GM12878 (cell line): ENCODE measurements around the gene CYP26C1. TPM values are rescaled to one million over a fixed set of nuclear protein-coding genes. Genes with fewer than 3 reads are reported as not detected.

Experiments used
- ATAC-seq: fragments of 200-7000 bp; cut with Tn5 transposase; 3 replicates; pipeline ENCODE4 v1.9.1; 2020; ENCODE audit warnings: mild to moderate bottlenecking, moderate library complexity
- BruUV-seq: library from RNA; stranded (reverse); fragments of 400-500 nt; replicated peaks from 2 replicates; lab custom pipeline; 2021; lab: Mats Ljungman, UMichigan
- CTCF ChIA-PET: fragments of 300-600 bp; sonication (Branson Sonifier 250); formaldehyde crosslinking; extraction: SDS; loops from one replicate; lab custom pipeline; 2021; ENCODE audit warnings: inconsistent platforms; lab: Yijun Ruan, JAX
- POLR2A ChIA-PET: fragments of 350-600 bp; formaldehyde crosslinking; extraction: SDS; loops from one replicate; lab custom pipeline; 2021; ENCODE audit warnings: inconsistent platforms; lab: Charles Lee
- RAD21 ChIA-PET: fragments of 300-600 bp; sonication (Branson Sonifier 250); formaldehyde crosslinking; loops from one replicate; lab custom pipeline; 2023; ENCODE audit warnings: antibody characterized with exemption; ENCODE audit not compliant: unreplicated experiment; lab: Charles Lee
- SMC1A ChIA-PET: fragments of 300-600 bp; sonication (Branson Sonifier 250); formaldehyde crosslinking; loops from one replicate; lab custom pipeline; 2023; ENCODE audit not compliant: unreplicated experiment, uncharacterized antibody; lab: Charles Lee
- DNase-seq: peaks from one replicate; pipeline ENCODE4 v3.0.0-alpha.2; 2011; ENCODE audit warnings: low read depth, low spot score
- FAIRE-seq: peaks from 3 replicates; lab custom pipeline; 2011; peaks lifted over from hg19 to GRCh38; lab: Jason Lieb, UNC
- H2AFZ ChIP-seq: 2 replicates; pipeline ENCODE4 v1.6.0; 2011; ENCODE audit warnings: low read depth, low read length, control low read depth; ENCODE audit not compliant: control insufficient read depth
- H3K27ac ChIP-seq: 2 replicates; pipeline ENCODE4 v1.5.1; 2011; ENCODE audit warnings: control low read depth; ENCODE audit not compliant: control insufficient read depth, insufficient read depth
- H3K27me3 ChIP-seq, 2 experiments: replicated peaks in 1 of 2; 2 replicates each; pipeline versions ENCODE4 v1.6.0 to v1.6.1; 2011; ENCODE audit warnings: low read length in 1 of 2; ENCODE audit not compliant: control insufficient read depth in 2 of 2, insufficient read depth in 2 of 2
- H3K36me3 ChIP-seq, 2 experiments: 2 replicates each; pipeline ENCODE4 v1.5.1; 2011; ENCODE audit warnings: low read length in 1 of 2; ENCODE audit not compliant: control insufficient read depth in 2 of 2, insufficient read depth in 2 of 2
- H3K4me1 ChIP-seq: 2 replicates; pipeline ENCODE4 v1.6.1; 2011; ENCODE audit warnings: mild to moderate bottlenecking, low read length, moderate library complexity, mixed read lengths; ENCODE audit not compliant: control insufficient read depth, insufficient read depth
- H3K4me2 ChIP-seq: 2 replicates; pipeline ENCODE4 v1.6.0; 2011; ENCODE audit warnings: control low read depth; ENCODE audit not compliant: control insufficient read depth, insufficient read depth
- H3K4me3 ChIP-seq: fragments of 200-600 bp; sonication (generic); 2 replicates; pipeline ENCODE4 v1.5.1; 2016
- H3K79me2 ChIP-seq: 2 replicates; pipeline ENCODE4 v1.6.0; 2011; ENCODE audit warnings: low read length; ENCODE audit not compliant: control insufficient read depth, insufficient read depth
- H3K9ac ChIP-seq: 2 replicates; pipeline ENCODE4 v1.8.0; 2011; ENCODE audit warnings: low read length, control low read depth, mixed read lengths; ENCODE audit not compliant: control insufficient read depth, insufficient read depth
- H3K9me3 ChIP-seq: replicated peaks from 3 replicates; pipeline ENCODE4 v1.5.1; 2011; ENCODE audit warnings: mild to moderate bottlenecking, low read length; ENCODE audit not compliant: control insufficient read depth, insufficient read depth
- H4K20me1 ChIP-seq: 2 replicates; pipeline ENCODE4 v1.6.0; 2011; ENCODE audit not compliant: control insufficient read depth, insufficient read depth
- BCLAF1 ChIP-seq: fragments of 450-650 bp; IDR thresholded peaks from 2 replicates; pipeline ENCODE4 v1.6.1; 2017; ENCODE audit warnings: antibody characterized with exemption, mild to moderate bottlenecking, moderate library complexity
- CBX5 ChIP-seq: sonication (generic); IDR thresholded peaks from 2 replicates; pipeline ENCODE4 v1.6.1; 2016; ENCODE audit warnings: low read depth, moderate library complexity, mild to moderate bottlenecking, inconsistent platforms
- DPF2 ChIP-seq: fragments of 450-650 bp; IDR thresholded peaks from 2 replicates; pipeline ENCODE4 v1.6.1; 2017; ENCODE audit warnings: mild to moderate bottlenecking
- HDGF ChIP-seq: fragments of 450-650 bp; IDR thresholded peaks from 2 replicates; pipeline ENCODE4 v1.6.1; 2016; ENCODE audit warnings: antibody characterized with exemption
- IKZF2 ChIP-seq, 2 experiments: fragments of 450-650 bp; IDR thresholded peaks; 2 replicates each; pipeline ENCODE4 v1.6.1; 2017; ENCODE audit warnings: mild to moderate bottlenecking in 2 of 2, moderate library complexity in 2 of 2
- MXI1 ChIP-seq: fragments of 150-350 bp; IDR thresholded peaks from 2 replicates; pipeline ENCODE4 v1.6.1; 2011; ENCODE audit warnings: low read depth, mild to moderate bottlenecking, inconsistent platforms, low read length, improper control_type of control experiment
- NR2C2 ChIP-seq: IDR thresholded peaks from 2 replicates; pipeline ENCODE4 v1.6.1; 2011; ENCODE audit warnings: borderline replicate concordance, low read depth; ENCODE audit not compliant: control insufficient read depth, insufficient read length
- RFX5 ChIP-seq: IDR thresholded peaks from 2 replicates; pipeline ENCODE4 v1.6.1; 2011; ENCODE audit warnings: low read depth, low read length, improper control_type of control experiment
- RUNX3 ChIP-seq: IDR thresholded peaks from 2 replicates; pipeline ENCODE4 v1.6.1; 2012; ENCODE audit warnings: low read length, inconsistent platforms
- SMAD1 ChIP-seq: fragments of 450-650 bp; IDR thresholded peaks from 2 replicates; pipeline ENCODE4 v1.6.1; 2018; ENCODE audit warnings: mild to moderate bottlenecking, low read depth; ENCODE audit not compliant: partially characterized antibody
- TCF7 ChIP-seq: IDR thresholded peaks from 2 replicates; pipeline ENCODE4 v1.6.1; 2014; ENCODE audit warnings: antibody characterized with exemption, borderline replicate concordance
- ZBTB4 ChIP-seq: fragments of 450-650 bp; formaldehyde crosslinking; IDR thresholded peaks from 2 replicates; pipeline ENCODE4 v1.4.0; 2022; ENCODE audit warnings: mild to moderate bottlenecking, moderate library complexity
- ZNF24 ChIP-seq: fragments of 450-650 bp; IDR thresholded peaks from 2 replicates; pipeline ENCODE4 v1.6.1; 2017; ENCODE audit warnings: antibody characterized with exemption, mild to moderate bottlenecking
- ZNF622 ChIP-seq: fragments of 450-650 bp; IDR thresholded peaks from 2 replicates; pipeline ENCODE4 v1.6.1; 2017; ENCODE audit warnings: mild to moderate bottlenecking, inconsistent platforms
- WGBS: methylation state at CpG from one replicate; pipeline ENCODE4 v1.1.6; 2016; ENCODE audit warnings: low lambda C conversion rate; ENCODE audit not compliant: insufficient replicate concordance, insufficient coverage; ENCODE audit errors: missing lambda C conversion rate; 5-methylcytosine and 5-hydroxymethylcytosine counted together
- in situ Hi-C: fragments of 300-500 bp; cut with MboI; formaldehyde crosslinking; loops from 9 replicates; pipeline ENCODE4 v1.14.3; 2018; ENCODE audit warnings: mixed read lengths
- intact Hi-C: fragments of 100-400 bp; cut with micrococcal nuclease; formaldehyde crosslinking; loops from one replicate; pipeline ENCODE4 v1.14.2; 2022; ENCODE audit not compliant: unreplicated experiment
- polyA plus RNA-seq, 11 experiments: library from polyadenylated mRNA; depleted of rRNA in 4 of 11; unstranded in 6 of 11; stranded (reverse) in 5 of 11; fragments of >200 nt; fragmentation: Nextera tagmentation in 4 of 11; fragmentation: Illumina TruSeq in 1 of 11; extraction: Ambion mirVana in 4 of 11; extraction: Trizol in 1 of 11; gene quantifications; 1 replicate in 1 of 11; 2 replicates in 10 of 11; pipeline versions ENCODE4 v1.2.1 to v1.2.3, GENCODE V29; 2011 to 2016; ENCODE audit warnings: inconsistent platforms in 2 of 11, missing spikeins in 2 of 11, low read depth in 1 of 11
- total RNA-seq, 4 experiments: library from RNA; depleted of rRNA in 3 of 4; stranded (reverse); fragments of >200 nt in 3 of 4; fragmentation: Illumina TruSeq in 1 of 4; extraction: Trizol in 1 of 4; gene quantifications; 2 replicates each; pipeline versions ENCODE4 v1.2.1 to v1.2.3, GENCODE V29; 2013 to 2021
- TF ChIP-seq, protein P1 (sequence below): IDR thresholded peaks from 2 replicates; pipeline ENCODE4 v1.6.1; 2011; ENCODE audit warnings: mild to moderate bottlenecking, low read depth, low read length, moderate library complexity; ENCODE audit not compliant: insufficient replicate concordance

The CYP26C1 gene
- total and polyA plus RNA-seq, 10 of the 15 experiments (the other 5 are each of a cell fraction or from before 2014, with no cell fraction given): under 0.01 to 0.08 TPM; not detected in 8

GRCh38 chr10:93070378-93071176 is 10.0 kb downstream of the CYP26C1 start (continued):
- TF ChIP-seq, protein P1, sequence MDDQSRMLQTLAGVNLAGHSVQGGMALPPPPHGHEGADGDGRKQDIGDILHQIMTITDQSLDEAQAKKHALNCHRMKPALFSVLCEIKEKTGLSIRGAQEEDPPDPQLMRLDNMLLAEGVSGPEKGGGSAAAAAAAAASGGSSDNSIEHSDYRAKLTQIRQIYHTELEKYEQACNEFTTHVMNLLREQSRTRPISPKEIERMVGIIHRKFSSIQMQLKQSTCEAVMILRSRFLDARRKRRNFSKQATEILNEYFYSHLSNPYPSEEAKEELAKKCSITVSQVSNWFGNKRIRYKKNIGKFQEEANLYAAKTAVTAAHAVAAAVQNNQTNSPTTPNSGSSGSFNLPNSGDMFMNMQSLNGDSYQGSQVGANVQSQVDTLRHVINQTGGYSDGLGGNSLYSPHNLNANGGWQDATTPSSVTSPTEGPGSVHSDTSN: no peak
- TF ChIP-seq HDGF (no peak), RFX5 (no peak), NR2C2 (no peak), MXI1 (no peak)

GRCh38 chr10:93071177-93071472 is 10.5 kb downstream of the CYP26C1 start:
- ChIA-PET POLR2A (no interaction called here), SMC1A (interaction anchor here (0.6 kb wide), 1 partner anchor 31 kb away, joined by 3 read pairs; no protein-coding TSS in a partner anchor), RAD21 (no interaction called here), CTCF (no interaction called here)
- peaks cover 18% of the 10 kb centered on the region for H3K4me1 ChIP-seq
- H3K27me3 ChIP-seq: peaks cover 34 to 47% of the 10 kb centered on the region in 2 experiments
- DNase-seq (no peak), FAIRE-seq (no peak), ATAC-seq (no peak)
- no peak overlapping the region for H3K9ac ChIP-seq
- H2AFZ ChIP-seq: no peak overlapping the region
- H3K27ac ChIP-seq: no peak overlapping the region
- H3K4me3 ChIP-seq: no peak overlapping the region
- H3K9me3 ChIP-seq: no peaks in the 10 kb centered on the region
- intact Hi-C loops (loop anchor here (10.0 kb wide), 2 partner anchors 186 to 434 kb away; no protein-coding TSS in a partner anchor), in situ Hi-C loops (no loop called here)
- no peaks in the 10 kb centered on the region for H3K36me3 ChIP-seq
- no peaks in the 10 kb centered on the region; the same call in 1 of the 2 replicates for H4K20me1 ChIP-seq
- BruUV-seq: no TSS peak
- no peak overlapping the region for H3K4me2 ChIP-seq
- WGBS: 68% methylated on average over 7 of the region's 7 CpGs
- no peaks in the 10 kb centered on the region for H3K79me2 ChIP-seq
- TF ChIP-seq ZNF24 (no peak), TCF7 (no peak), SMAD1 (no peak), ZNF622 (no peak), BCLAF1 (no peak), RUNX3 (no peak), ZBTB4 (CRISPR knock-in tag) (no peak), DPF2 (no peak), CBX5 (no peak), IKZF2 (IDR thresholded peaks at IDR 0.05) (no peak)
